Epithelial cell of alveolus of lung (primary cell): ENCODE data around the gene C22orf23. TPM values are rescaled to one million over a fixed set of nuclear protein-coding genes. Genes with fewer than 3 reads are reported as not detected.

Experiments used
- total RNA-seq: library from RNA; depleted of rRNA; stranded (reverse); fragments of >200 nt; gene quantifications from 2 replicates; pipeline ENCODE4 v1.2.1, GENCODE V29; 2015

Gene C22orf23
- total RNA-seq = 0.13 and 3.0 TPM in 2 replicates

GRCh38 chr22:37953437-37954179 is at the start of gene C22orf23, which contains the start of gene POLR2F:
Gene C22orf23 (minus strand): TSS chr22:37953601. CDS start chr22:37953149, 452 bp downstream.
Gene POLR2F (plus strand): TSS chr22:37953699. CDS start chr22:37953788, 89 bp downstream.

GRCh38 chr22:37983860-37984791 is 30.7 kb upstream of the C22orf23 start, which contains the start of gene SOX10:
Gene SOX10 (minus strand): TSS chr22:37984555. CDS start chr22:37983784, 771 bp downstream.

DNA sequence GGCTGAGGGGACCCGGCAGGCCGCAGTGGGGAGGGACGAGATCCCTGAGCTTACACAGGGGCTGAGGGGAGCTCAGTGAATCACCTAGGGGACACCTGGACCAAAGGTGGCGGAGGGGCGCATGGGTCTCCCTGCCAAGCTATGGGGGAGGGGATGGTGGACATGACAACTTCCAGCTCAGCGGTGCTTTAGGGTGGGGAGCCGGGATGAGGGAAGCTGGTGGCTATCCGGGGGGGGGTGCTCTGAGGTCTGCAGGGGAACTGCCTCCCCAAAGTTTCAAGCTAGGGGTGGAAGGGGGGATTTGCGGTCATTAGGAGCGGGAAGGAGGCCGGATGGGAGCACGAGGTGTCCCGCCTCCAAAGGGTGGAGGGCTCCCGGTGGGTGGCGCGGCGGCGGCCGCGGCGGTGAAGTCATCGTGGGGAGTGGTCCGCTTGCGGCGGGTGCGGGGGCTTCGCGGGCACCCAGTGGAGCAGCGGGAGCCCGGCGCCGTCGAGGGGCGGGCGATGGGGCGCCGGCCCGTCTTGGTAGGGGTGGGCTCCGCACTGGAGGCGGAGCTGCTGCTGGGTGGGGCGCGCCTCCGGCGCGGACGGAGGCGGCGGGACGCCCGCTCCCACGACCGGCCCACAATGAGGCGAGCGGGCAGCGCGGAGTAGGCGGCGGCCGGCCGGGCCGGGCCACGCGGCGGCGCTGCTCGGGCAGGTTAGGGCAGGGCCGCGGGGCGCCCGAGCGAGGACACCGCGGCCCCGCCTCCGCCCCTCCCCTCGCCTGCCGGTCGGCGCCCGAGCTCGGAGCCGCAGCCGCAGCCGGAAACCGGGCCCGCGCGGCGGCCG is 47.7 kb downstream of the C22orf23 start, which contains the start of gene MICALL1:
Gene MICALL1 (plus strand): TSS at position 764 of the 830 bp plus-strand sequence. CDS start 126 bp downstream, outside the sequence.

Other genes with a start within 250 kb of the C22orf23 start
- gene GCAT, start 145.7 kb downstream of the C22orf23 start, total RNA-seq = 20.2 and 35.9 TPM in 2 replicates
- not detected in 2 replicates for gene GALR3, start 130.2 kb downstream of the C22orf23 start, total RNA-seq
- gene ANKRD54, start 109.3 kb downstream of the C22orf23 start, total RNA-seq = 30.6 and 47.8 TPM in 2 replicates
- 467 and 631 TPM in 2 replicates for gene EIF3L, start 104.2 kb downstream of the C22orf23 start, total RNA-seq
- gene MICALL1, start 47.3 kb downstream of the C22orf23 start, total RNA-seq = 10.7 and 21.2 TPM in 2 replicates
- 72.3 and 86.5 TPM in 2 replicates for gene POLR2F, start 98 bp upstream of the C22orf23 start, total RNA-seq
- not detected in 2 replicates for gene SOX10, start 31.0 kb upstream of the C22orf23 start, total RNA-seq
- gene PICK1, start 103.8 kb upstream of the C22orf23 start, total RNA-seq = 5.2 and 16.8 TPM in 2 replicates
- gene SLC16A8, start 130.6 kb upstream of the C22orf23 start, total RNA-seq = 0.80 TPM in 1 of 2 replicates, not detected in the other
- 0.13 and 4.4 TPM in 2 replicates for gene BAIAP2L2, start 157.1 kb upstream of the C22orf23 start, total RNA-seq
- 3.5 and 25.9 TPM in 2 replicates for gene PLA2G6, start 228.2 kb upstream of the C22orf23 start, total RNA-seq
- gene MAFF, start 248.4 kb upstream of the C22orf23 start, total RNA-seq = 34.0 and 48.6 TPM in 2 replicates